ENCODE data around the gene LRAT. TPM values are rescaled to one million over a fixed set of nuclear protein-coding genes. Genes with fewer than 3 reads are reported as not detected.
A peak's percentile ranks its signal among the peaks of the same experiment; 100 is the strongest.

Gene LRAT
- total RNA-seq, 1 donor from 2014 or later = 0.20 TPM

GRCh38 chr4:154781126-154781982 is 37.6 kb downstream of the LRAT start, which contains the start of gene RBM46:
Gene RBM46 (plus strand): TSS chr4:154781272. CDS start chr4:154796753, 15,481 bp downstream.
- Mint-ChIP-seq H3K27me3 (ENCODE audit: unreplicated experiment) (peaks cover 1% of the 10 kb centered on the region), H3K36me3 (ENCODE audit: unreplicated experiment) (no peaks in the 10 kb centered on the region), H3K27ac (ENCODE audit: unreplicated experiment) (peak within 1 kb of the TSS; percentile 44), H3K4me1 (ENCODE audit: low read depth, unreplicated experiment) (no peaks in the 10 kb centered on the region), H3K4me3 (ENCODE audit: unreplicated experiment) (peak within 1 kb of the TSS; percentile 78), H3K9me3 (ENCODE audit: unreplicated experiment) (peaks cover 2% of the 10 kb centered on the region)
- TF ChIP-seq, protein P1, sequence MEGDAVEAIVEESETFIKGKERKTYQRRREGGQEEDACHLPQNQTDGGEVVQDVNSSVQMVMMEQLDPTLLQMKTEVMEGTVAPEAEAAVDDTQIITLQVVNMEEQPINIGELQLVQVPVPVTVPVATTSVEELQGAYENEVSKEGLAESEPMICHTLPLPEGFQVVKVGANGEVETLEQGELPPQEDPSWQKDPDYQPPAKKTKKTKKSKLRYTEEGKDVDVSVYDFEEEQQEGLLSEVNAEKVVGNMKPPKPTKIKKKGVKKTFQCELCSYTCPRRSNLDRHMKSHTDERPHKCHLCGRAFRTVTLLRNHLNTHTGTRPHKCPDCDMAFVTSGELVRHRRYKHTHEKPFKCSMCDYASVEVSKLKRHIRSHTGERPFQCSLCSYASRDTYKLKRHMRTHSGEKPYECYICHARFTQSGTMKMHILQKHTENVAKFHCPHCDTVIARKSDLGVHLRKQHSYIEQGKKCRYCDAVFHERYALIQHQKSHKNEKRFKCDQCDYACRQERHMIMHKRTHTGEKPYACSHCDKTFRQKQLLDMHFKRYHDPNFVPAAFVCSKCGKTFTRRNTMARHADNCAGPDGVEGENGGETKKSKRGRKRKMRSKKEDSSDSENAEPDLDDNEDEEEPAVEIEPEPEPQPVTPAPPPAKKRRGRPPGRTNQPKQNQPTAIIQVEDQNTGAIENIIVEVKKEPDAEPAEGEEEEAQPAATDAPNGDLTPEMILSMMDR (IDR thresholded peaks at IDR 0.05; ENCODE audit: partially characterized antibody, unreplicated experiment) = no peak
- DNase-seq = peak; percentile 58

GRCh38 chr4:154781983-154782293 is 38.1 kb downstream of the LRAT start:
- Mint-ChIP-seq H3K9me3 (ENCODE audit: unreplicated experiment) (peaks cover 2% of the 10 kb centered on the region), H3K4me3 (ENCODE audit: unreplicated experiment) (peak overlapping the region; percentile 78), H3K27me3 (ENCODE audit: unreplicated experiment) (peaks cover 1% of the 10 kb centered on the region), H3K36me3 (ENCODE audit: unreplicated experiment) (no peaks in the 10 kb centered on the region), H3K4me1 (ENCODE audit: low read depth, unreplicated experiment) (no peaks in the 10 kb centered on the region), H3K27ac (ENCODE audit: unreplicated experiment) (peak overlapping the region; percentile 44)
- DNase-seq = no peak
- TF ChIP-seq, protein P1 (IDR thresholded peaks at IDR 0.05; ENCODE audit: partially characterized antibody, unreplicated experiment) = no peak

Other genes starting within 250 kb of the LRAT start
- 79.7 TPM for gene PLRG1, start 193.6 kb upstream of the LRAT start, total RNA-seq (ENCODE audit: unreplicated experiment)
- gene FGB, start 181.0 kb upstream of the LRAT start, total RNA-seq (ENCODE audit: unreplicated experiment) = not detected
- gene FGA, start 153.3 kb upstream of the LRAT start, total RNA-seq (ENCODE audit: unreplicated experiment) = not detected
- gene FGG, start 131.3 kb upstream of the LRAT start, total RNA-seq (ENCODE audit: unreplicated experiment) = not detected
- gene RBM46, start 37.3 kb downstream of the LRAT start, total RNA-seq (ENCODE audit: unreplicated experiment) = 7.9 TPM

Measured in glutamatergic neuron (in vitro differentiated cells).